ENCODE results near the gene FAM120A. TPM values are rescaled to one million over a fixed set of nuclear protein-coding genes. Genes with fewer than 3 reads are reported as not detected.

FAM120A gene
- total RNA-seq, 1 experiment from 2014 or later = 89.6 TPM

DNA sequence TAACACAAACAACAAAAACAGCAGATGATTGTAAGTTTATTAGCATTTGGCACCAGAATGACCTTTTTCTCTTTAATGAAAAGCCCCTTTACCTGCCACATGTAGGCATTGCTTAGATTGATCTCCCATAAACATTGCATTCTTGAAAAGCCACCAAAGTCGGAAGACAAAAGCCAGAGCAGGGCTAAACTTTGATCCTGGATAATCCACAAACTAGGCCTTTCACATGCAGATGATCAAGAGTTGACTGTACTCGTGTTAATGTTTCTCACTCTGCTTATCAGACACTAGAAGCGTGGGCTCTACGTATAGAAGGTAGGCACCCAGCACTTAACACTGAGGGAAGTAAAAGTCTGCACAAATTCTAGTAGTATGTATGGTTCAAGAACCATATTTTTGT is 103.9 kb downstream of the FAM120A start:
- TF ChIP-seq EZH2 (IDR thresholded peaks at IDR 0.05; ENCODE audit: low read length, unreplicated experiment) = no peak
- no peak for TF ChIP-seq EZH2phosphoT487 (IDR thresholded peaks at IDR 0.05; ENCODE audit: borderline replicate concordance, low read length)
- TF ChIP-seq, protein P1, sequence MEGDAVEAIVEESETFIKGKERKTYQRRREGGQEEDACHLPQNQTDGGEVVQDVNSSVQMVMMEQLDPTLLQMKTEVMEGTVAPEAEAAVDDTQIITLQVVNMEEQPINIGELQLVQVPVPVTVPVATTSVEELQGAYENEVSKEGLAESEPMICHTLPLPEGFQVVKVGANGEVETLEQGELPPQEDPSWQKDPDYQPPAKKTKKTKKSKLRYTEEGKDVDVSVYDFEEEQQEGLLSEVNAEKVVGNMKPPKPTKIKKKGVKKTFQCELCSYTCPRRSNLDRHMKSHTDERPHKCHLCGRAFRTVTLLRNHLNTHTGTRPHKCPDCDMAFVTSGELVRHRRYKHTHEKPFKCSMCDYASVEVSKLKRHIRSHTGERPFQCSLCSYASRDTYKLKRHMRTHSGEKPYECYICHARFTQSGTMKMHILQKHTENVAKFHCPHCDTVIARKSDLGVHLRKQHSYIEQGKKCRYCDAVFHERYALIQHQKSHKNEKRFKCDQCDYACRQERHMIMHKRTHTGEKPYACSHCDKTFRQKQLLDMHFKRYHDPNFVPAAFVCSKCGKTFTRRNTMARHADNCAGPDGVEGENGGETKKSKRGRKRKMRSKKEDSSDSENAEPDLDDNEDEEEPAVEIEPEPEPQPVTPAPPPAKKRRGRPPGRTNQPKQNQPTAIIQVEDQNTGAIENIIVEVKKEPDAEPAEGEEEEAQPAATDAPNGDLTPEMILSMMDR (conservative IDR thresholded peaks at IDR 0.05; ENCODE audit: low read depth, low read length) = no peak
- intact Hi-C loops (cut with micrococcal nuclease) = no loop called here
- H3F3A ChIP-seq (ENCODE audit: low read length, unreplicated experiment) = no peaks in the 10 kb centered on the region
- ChIA-PET CTCF (no interaction called here), POLR2A (ENCODE audit: unreplicated experiment) (no interaction called here)
- ATAC-seq (no peak), DNase-seq (no peak)
- H3K27ac ChIP-seq (ENCODE audit: low read length) = no peak overlapping the region
- H3K4me1 ChIP-seq (ENCODE audit: insufficient read depth, low read length) = no peaks in the 10 kb centered on the region
- no peak overlapping the region for H3K4me2 ChIP-seq (ENCODE audit: low read length)
- no peak overlapping the region for H3K9ac ChIP-seq (ENCODE audit: low read length)
- H3K9me2 ChIP-seq (replicated peaks; ENCODE audit: low read length) = no peaks in the 10 kb centered on the region
- no TSS peak for BruUV-seq (replicated peaks)
- H3K79me2 ChIP-seq (ENCODE audit: low read length) = no peaks in the 10 kb centered on the region
- no peaks in the 10 kb centered on the region for H3K27me3 ChIP-seq (ENCODE audit: low read length)
- H2AFZ ChIP-seq (ENCODE audit: low read length) = no peak overlapping the region
- H3K36me3 ChIP-seq (ENCODE audit: low read depth, low read length) = peaks cover 18% of the 10 kb centered on the region
- H3K9me3 ChIP-seq (ENCODE audit: low read length) = no peaks in the 10 kb centered on the region
- no peak overlapping the region for H3K4me3 ChIP-seq (ENCODE audit: low read length)
- H4K20me1 ChIP-seq (ENCODE audit: low read length) = no peaks in the 10 kb centered on the region

DNA sequence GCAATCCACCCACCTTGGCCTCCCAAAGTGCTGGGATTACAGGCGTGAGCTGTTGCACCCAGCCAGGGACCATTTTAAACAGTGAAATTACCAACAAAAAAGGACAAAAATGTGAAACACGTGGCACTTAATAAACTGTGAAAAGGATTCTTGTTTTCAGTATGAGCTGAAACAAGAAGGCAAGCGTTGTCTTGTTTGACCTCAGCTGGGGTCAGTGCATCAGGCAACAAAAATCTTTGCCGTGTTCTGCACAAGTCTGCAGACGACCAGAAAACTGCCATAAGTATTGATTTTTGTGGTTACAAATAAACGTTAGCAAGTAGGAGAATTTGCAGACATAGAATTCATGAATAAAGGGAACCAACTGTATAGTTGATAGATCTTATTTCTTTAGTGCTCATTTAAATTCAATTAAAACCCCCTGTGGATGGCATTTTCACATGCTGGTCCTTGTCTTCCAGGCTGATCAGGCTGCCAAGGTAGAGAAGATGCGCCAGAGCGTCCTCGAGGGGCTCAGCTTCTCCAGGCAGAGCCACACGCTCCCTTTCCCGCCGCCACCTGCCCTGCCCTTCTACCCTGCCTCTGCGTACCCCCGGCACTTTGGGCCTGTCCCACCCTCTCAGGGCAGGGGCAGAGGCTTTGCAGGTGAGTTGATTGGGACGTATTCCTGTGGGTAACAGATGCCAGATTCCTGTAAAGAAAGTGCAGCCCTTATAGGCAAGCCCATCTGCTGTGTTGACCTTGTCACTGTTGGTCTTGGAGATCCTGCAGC is 106.1 kb downstream of the FAM120A start:
- Histone ChIP-seq H3K79me2 (ENCODE audit: low read length) (no peaks in the 10 kb centered on the region), H3K9me3 (ENCODE audit: low read length) (no peaks in the 10 kb centered on the region), H3K27ac (ENCODE audit: low read length) (no peak overlapping the region), H3K4me1 (ENCODE audit: insufficient read depth, low read length) (no peaks in the 10 kb centered on the region), H3K4me3 (ENCODE audit: low read length) (no peak overlapping the region), H3F3A (ENCODE audit: low read length, unreplicated experiment) (no peaks in the 10 kb centered on the region), H3K9ac (ENCODE audit: low read length) (no peak overlapping the region), H3K4me2 (ENCODE audit: low read length) (no peak overlapping the region), H3K36me3 (ENCODE audit: low read depth, low read length) (peaks cover 6% of the 10 kb centered on the region; the same call in 1 of the 2 replicates), H3K27me3 (ENCODE audit: low read length) (no peaks in the 10 kb centered on the region), H4K20me1 (ENCODE audit: low read length) (no peaks in the 10 kb centered on the region), H2AFZ (ENCODE audit: low read length) (no peak overlapping the region), H3K9me2 (replicated peaks; ENCODE audit: low read length) (no peaks in the 10 kb centered on the region)
- ChIA-PET POLR2A (ENCODE audit: unreplicated experiment) (no interaction called here), CTCF (no interaction called here)
- intact Hi-C loops (cut with micrococcal nuclease) = no loop called here
- BruUV-seq (replicated peaks) = no TSS peak
- DNase-seq (no peak), ATAC-seq (no peak)
- TF ChIP-seq, protein P1 (conservative IDR thresholded peaks at IDR 0.05; ENCODE audit: low read depth, low read length) = no peak
- TF ChIP-seq EZH2phosphoT487 (IDR thresholded peaks at IDR 0.05; ENCODE audit: borderline replicate concordance, low read length) = no peak
- no peak for TF ChIP-seq EZH2 (IDR thresholded peaks at IDR 0.05; ENCODE audit: low read length, unreplicated experiment)

DNA sequence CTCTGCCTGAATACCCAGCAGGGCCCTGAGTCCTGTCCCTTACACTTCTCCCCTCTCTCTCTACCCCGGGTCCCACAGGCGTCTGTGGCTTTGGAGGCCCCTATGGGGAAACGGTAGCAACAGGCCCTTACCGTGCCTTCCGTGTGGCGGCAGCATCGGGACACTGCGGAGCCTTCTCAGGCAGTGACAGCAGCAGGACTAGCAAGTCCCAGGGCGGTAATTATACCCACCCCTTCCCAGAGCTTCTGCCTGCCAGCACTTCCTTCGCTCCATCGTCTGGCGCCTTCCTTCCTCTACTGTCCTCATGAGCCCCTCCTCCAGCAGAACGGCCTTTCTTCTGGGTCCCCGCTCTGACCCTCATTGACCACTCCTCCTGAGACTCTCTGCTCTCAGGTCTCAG is 107.0 kb downstream of the FAM120A start:
- H3K9me2 ChIP-seq (replicated peaks; ENCODE audit: low read length) = no peaks in the 10 kb centered on the region
- H4K20me1 ChIP-seq (ENCODE audit: low read length) = no peaks in the 10 kb centered on the region
- no peak overlapping the region for H3K9ac ChIP-seq (ENCODE audit: low read length)
- ATAC-seq (no peak), DNase-seq (no peak)
- no peaks in the 10 kb centered on the region for H3K9me3 ChIP-seq (ENCODE audit: low read length)
- H3K4me1 ChIP-seq (ENCODE audit: insufficient read depth, low read length) = no peaks in the 10 kb centered on the region
- H3K4me2 ChIP-seq (ENCODE audit: low read length) = no peak overlapping the region
- H3K27me3 ChIP-seq (ENCODE audit: low read length) = no peaks in the 10 kb centered on the region
- intact Hi-C loops (cut with micrococcal nuclease) = no loop called here
- peaks cover 4% of the 10 kb centered on the region; the same call in 1 of the 2 replicates for H3K36me3 ChIP-seq (ENCODE audit: low read depth, low read length)
- ChIA-PET POLR2A (ENCODE audit: unreplicated experiment) (no interaction called here), CTCF (no interaction called here)
- H3K27ac ChIP-seq (ENCODE audit: low read length) = no peak overlapping the region
- H2AFZ ChIP-seq (ENCODE audit: low read length) = no peak overlapping the region
- no peaks in the 10 kb centered on the region for H3F3A ChIP-seq (ENCODE audit: low read length, unreplicated experiment)
- TF ChIP-seq EZH2phosphoT487 (IDR thresholded peaks at IDR 0.05; ENCODE audit: borderline replicate concordance, low read length) (no peak), EZH2 (IDR thresholded peaks at IDR 0.05; ENCODE audit: low read length, unreplicated experiment) (no peak)
- TF ChIP-seq, protein P1 (conservative IDR thresholded peaks at IDR 0.05; ENCODE audit: low read depth, low read length) = no peak
- BruUV-seq (replicated peaks) = no TSS peak
- no peak overlapping the region for H3K4me3 ChIP-seq (ENCODE audit: low read length)
- H3K79me2 ChIP-seq (ENCODE audit: low read length) = no peaks in the 10 kb centered on the region

All from PC-3 (cell line).